ENCODE measurements around the gene UROS.

Gene UROS

DNA sequence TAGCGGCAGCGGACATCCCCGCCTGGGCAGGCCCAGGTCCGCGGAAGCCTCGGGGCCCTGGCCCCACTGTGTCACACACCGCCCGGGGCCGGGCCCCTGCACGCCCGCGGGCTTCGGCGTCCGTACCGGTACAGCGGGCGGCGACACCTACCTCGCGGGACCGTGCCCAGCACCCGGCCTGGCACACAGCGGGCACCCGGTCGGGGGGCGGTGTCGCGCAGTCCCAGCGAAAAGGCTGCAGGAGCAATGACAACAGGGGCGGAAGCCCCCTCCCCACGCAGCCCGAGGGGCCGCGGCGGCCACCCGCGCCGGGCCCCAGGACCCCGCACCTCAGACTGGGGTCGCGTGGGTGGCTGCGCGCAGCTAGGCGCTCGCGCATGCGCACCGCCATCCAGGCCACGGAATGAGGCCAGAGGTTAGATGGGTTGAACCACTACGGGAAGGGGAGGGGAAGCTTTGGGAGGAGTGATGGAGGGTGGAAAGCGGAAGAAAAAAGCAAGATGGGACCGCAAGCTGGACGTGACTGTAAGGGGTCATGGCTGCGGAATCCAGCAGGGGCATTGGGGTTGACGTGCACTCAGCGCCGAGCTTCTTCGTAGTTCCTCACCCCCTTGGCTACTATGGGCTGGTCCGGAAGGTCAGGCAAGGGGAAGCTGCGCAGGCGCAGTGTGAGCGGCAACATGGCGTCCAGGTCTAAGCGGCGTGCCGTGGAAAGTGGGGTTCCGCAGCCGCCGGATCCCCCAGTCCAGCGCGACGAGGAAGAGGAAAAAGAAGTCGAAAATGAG is at the start of gene UROS, which contains the start of gene BCCIP:
TSS of gene UROS (minus strand) at position 381 of the 785 bp plus-strand sequence. CDS start 6,759 bp downstream, outside the sequence.
TSS of gene BCCIP (plus strand) at position 669 of the 785 bp plus-strand sequence. CDS start at position 681, 12 bp downstream.
- peak; percentile 89 for DNase-seq

DNA sequence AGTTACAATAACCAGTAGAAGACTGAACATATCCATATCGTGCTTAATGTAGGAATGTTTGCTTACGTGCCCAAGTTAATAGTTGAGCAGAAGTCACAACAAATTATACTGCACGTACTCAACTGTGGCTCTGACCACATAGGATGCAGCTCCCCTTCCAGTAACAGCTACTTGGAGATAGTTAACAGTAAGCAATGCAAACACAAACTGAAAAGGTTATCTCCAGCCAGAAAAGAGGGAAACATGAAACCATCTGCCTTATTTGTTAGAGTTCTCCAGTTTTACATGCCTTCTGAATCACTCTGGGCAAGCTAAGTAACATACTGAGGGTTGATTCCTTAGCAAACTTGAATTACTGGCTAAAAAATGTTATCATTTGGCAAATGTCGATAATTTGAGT is 48.3 kb upstream of the UROS start:
- DNase-seq = no peak

DNA sequence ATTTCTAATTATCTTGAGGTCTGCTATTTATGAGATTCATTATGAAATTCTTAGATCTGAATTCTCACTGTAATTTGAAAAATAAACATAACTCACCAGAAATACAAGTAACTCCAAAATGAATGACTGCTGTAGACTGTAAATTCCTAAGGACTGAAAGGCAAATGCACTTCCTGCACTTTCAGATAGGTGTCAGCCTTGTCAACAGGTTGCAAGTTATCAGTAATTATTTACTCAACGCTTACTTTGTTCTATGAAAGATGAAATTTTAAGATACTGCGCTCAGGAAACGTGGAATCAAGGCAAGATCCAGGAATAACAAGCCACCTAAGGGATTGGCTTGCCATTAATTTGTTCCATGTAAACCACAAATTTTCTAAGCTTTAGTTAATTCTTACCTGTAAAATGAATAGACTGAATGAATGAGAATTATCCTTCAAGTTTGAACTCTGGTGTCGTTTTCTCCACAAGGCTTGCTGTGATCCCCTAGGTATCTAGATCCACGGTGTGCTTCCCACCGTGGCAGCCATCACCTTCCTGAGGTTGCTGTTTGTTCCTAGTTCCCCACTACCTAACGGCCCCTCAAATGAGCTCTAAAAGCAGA is 45.4 kb upstream of the UROS start:
- DNase-seq = no peak

DNA sequence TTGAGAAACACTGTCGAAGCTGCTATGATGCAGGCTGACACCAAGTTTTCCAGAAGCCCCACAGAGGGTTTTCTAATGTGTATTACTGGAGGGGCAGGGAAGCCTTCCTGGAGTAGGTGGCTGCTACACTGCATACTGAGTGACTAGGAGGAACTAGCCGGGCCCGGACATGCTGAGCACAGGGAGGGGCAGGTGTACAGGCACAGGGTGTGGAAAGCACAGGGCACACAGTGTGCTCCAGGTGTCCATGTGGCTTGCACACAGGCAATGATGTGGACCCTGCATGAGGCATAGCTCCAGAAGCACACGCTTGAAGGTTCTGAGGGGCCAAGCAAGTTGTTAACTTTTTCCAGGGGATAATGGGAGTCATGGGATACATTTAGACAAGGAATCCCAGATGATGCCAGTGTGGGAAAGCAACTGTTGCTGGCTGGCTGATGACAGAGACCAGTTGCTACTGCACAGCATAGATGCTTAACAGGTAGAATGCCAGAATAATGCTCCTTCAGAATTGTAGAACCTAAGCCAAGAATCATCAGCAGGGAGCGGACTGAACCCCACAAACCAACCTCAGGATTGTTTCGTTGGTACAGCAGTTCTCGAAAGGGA is 43.5 kb upstream of the UROS start:
- DNase-seq = no peak

DNA sequence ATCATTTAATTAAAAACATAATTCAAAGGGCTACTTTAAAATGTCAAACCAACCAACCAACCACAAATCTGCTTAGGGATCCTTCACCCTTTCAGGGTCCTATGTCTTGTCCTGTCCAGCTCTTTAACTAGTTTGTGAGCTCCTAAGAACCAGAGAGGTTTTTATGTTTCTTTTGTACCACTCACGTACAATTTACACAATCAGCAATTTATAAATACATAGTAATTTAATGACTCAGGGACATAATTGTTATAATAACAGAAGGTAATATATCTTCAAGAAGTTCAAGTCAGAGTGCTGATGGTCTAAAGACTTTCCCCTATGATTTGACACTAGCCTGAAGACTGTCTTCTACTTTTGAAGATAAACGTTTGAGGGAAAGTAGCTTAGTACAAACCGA is 42.1 kb upstream of the UROS start:
- DNase-seq = no peak

DNA sequence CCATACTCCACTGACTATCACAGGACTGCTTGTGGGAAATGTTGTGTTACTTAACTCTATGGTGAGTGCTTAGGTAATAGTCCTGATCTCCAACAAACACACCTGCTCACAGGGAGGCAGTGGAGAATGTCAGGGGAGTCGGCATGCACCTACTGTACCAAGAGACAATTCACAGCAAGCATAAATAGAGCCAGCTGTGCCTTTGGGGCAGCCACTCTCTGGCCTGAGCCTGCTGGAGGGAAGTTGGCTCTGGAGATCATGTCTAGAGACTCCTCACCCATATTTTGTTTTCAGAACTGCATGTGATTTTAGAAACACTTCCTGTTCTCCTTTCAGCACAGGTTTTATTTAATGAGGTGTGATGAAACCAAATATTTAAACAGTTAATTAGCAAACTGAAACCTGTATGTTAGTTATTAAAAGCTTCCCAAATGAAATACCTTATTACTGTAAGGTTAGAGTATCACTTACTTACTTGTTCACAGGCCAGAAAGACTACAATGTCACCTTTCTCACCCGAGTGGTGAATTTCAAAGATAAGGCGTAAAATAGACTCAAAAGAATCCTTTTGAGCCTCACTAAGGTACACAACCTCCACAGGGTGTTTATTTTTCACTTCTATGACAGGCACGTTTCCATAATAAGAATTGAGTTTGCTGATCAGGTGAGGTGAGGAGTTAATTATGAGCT is 36.2 kb upstream of the UROS start:
- DNase-seq = no peak

DNA sequence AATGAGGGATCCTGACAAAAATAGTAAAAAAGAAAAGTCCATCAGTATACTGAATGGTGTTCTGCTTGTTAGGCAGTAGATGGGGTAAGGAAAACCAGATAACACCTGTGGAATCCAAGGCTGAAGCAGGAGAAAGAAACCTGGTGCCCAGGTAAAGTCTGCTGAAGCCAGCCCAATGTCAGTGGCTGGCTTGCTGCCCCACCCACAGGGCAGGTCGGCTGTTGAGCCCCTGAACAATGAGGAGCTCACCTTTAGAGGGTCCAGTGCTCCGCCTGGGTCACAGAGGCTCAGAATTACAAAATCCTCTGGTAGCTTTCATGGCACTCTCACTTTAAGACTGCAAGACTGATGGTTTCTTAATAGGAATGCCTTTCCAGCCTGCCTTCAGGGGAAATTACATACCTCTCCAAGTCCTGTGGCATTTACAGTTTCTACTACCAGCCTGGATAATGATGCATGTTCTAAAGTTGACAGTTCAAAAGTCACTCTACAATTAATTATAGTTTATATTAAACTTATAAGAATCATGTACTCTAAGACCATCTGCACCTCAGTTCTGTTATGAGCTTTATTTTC is 34.2 kb upstream of the UROS start:
- DNase-seq = no peak

DNA sequence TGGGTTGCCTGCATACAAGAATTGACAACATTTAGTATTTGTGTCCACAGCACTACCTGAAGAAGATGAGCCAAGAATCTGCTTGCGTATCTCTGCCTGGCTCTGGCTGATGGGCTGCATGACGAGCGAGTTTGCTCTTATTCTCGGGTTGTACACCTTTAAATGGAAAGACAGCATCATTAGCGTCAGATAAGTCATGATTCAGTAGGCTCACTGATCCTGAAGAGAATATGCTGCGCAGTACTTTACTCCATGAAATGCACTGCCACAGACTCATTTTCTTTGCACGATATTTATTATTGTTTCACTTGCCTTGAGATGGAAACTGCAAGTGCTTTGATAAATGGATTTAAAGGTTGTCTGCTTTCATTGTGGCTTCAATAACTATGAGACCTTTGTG is 29.4 kb upstream of the UROS start:
- DNase-seq = no peak

DNA sequence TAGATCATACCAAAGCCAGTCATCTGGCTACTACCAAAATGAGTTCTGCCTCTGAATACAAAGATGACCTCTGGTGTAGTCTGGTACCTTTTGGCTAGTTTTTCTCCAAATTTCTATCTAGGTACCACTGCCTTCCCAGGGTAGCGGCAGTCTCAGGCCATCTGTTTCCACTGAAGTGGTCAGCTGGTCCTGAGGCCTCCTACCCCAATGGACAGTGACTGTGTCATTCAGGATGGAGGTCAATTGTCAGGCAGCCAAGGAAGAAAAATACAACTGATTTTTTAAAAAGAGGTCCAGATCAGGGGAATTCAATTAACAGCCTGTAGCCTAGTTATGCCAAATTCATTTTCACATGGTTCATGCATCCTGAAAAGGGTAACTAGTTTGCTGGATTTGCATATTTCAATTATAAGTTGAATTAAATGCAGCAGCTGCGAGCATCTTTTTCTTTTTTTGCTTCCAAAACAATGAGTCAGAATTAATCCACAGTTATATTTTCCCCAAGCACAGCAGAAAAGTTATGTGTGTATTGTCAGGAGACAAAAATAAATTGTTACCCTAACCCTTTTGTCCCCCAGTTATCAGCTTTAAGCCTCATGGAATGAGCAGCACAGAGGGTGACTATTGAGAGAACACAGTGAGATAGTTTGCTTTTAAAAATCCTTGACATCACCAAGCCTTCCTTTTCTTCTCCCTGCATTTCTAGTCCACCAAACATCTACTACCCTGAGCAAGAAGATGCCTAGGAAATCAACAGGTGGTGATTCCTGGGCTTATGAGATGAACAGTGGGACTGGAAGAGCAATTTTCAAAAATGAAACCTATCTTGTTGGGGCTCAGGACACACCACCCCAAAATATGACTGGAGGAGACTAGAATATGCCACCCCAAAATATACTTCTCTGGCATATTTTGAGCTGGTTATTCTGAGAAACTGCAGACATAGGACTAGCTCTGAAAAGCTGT is 28.0 kb upstream of the UROS start:
- DNase-seq = no peak

DNA sequence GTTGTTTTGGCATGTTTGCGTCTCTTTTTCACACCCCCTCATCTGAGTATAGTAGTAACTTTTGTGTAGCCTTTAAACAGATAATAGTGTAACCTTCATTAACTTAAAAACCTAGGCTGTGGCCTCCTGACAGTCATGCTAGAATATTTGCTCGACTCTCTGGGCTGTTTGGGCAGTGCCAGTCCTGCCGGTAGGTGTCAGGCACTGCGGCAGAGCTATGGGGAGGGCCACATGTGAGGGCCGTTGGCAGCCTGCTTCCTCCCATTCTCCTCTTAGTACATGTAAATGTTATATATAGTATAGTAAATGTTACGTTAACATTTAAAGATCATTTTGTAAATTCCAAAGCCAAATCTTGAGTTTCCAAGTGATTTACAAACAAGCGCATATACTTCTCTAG is 26.4 kb upstream of the UROS start:
- no peak for DNase-seq

DNA sequence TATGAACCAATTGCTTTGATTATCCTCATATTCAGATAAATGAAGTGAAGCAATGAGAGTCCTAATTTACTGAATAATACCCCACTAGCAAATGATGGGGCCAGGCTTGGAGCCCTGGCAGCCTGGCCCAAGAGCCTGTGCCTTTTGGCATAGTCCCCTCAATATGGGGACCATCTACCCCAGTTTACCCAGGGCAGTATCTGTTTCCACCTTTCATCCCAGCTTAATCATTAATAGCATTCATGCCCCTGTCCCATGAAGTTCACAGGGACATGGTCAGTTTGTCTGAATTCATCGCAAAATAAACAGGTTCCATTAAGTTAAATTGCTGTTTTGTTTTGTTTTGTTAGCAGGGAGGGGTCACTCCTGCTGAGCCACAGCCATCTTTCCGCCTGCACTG is 25.8 kb upstream of the UROS start:
- DNase-seq = no peak

DNA sequence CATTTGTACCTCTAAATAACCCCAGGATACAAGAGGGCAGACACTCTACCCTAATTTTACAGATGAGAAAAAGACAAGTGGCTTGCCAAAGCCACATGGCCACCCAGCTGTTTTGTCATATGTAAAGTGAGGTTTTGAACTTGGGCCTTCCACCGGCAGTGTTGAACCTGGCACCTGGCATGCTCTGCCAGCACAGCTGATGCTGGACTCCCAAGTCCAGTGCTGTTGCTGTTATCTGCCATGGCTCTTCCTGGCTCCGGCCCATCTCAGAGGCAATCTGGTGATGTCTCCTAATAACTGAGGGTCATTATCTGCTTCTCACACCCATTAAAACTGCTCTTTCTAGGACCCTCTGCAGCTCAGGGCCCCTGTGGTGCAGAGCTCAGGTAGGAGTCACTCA is 25.3 kb upstream of the UROS start:
- DNase-seq = no peak

DNA sequence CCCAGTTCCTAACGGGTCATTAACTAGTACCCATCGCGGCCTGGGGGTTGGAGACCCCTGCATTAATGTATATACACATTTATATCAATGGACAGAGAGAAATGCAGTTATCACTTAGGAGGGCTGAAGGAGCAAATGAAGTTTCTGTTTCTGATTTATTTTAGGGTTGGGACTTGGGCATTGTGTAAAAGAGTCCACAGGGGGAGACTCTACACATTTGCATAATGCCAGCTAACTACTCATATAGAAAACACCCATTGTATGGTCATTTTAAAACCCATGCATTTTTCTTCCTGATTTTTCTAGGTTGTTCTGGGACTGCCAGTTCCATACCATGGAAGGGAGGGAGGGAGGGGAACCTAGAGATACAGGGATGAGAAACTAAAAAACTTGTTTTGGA is 23.8 kb upstream of the UROS start:
- DNase-seq = no peak

DNA sequence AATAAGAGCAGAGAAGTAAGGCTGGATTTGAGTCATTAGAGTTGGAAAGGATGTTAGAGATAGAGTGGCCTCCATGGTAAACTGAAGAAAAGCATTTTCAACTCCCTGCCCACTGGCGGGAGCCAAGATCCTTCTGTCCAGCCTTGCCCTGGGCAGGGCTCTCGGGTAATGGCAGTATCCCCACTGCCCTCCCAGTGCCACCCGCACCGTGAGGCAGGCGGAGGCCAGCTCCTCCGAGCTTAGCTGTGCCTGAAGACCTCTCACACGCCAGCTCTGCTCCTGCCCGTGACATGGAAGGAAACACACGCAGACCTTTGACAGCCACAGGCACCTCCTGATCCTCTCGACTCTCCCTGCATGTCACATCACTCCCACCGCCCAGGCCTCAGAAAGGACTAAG is 22.6 kb upstream of the UROS start:
- no peak for DNase-seq

DNA sequence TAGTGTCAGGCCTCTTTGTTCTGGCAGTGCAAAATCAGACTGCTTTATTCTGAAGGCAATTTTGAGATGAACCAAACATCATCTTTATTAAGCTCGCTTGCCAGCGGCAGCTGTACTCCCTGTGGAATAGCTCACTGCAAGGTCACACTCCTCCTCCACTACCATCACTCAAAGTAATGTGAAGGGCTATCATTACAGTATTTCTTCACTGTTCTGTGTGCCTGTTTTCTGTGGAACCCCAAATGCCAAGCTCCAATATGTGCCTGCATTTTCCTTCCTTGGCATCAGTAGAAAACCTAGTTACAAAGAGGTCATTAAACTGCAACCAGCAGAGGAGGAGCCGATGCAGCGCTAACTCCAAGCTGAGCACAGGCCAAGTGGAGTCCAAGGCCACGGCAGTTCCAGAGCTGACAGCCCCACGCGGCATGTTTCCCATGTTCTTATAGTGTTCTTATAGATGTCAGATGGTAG is 21.7 kb upstream of the UROS start:
- no peak for DNase-seq

DNA sequence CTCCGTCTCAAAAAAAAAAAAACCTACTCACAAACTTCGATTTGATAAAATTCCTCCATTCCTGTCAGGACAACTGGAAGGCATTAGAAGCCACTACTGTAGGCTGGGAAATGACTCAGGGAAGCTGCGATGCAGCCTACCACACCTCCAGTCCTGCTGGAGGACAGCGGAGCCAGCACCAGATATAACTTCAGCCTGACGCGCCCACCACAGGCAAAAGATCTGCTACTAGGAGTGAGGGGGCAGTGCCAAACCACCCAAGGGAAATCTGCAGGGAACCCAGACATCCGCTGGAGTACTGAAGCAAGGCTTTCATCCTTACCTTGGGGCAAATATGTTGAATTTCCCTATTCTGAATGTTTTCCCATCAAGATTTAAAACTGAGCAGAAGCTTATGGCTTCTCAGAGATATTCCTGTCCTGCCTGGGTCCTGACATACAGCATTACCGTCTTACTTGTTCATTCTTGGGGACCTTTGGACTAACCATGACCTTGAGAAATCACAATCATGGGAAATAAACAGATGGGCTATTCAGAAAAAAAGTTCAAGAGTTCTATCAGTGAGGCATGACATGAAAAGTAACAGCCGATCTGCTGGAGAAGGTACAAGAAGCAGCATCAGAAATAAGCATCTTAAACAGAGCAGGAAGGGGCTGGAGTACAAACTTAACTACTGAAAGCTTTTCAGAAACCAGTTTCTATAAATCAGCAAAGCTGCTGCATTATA is 20.7 kb upstream of the UROS start:
- DNase-seq = no peak

DNA sequence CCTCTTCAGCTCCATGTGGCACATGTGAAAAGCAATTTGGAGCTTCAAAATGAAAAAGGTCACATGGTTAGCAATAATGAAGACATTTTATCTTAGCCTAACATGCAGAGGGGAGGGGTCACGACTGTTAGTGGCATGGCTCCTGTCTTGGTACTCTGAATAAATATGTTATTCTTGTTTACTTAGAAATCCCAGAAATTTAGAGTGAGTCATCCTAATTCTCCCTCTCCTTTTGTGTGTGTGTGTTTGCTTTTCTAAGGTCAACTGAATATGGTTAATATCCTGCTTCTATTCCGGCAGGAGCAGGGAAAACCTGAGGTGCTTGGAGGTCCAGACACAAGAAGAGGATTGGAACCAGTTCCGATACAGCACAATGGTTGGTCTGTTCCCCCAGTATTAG is 17.9 kb upstream of the UROS start:
- no peak for DNase-seq

DNA sequence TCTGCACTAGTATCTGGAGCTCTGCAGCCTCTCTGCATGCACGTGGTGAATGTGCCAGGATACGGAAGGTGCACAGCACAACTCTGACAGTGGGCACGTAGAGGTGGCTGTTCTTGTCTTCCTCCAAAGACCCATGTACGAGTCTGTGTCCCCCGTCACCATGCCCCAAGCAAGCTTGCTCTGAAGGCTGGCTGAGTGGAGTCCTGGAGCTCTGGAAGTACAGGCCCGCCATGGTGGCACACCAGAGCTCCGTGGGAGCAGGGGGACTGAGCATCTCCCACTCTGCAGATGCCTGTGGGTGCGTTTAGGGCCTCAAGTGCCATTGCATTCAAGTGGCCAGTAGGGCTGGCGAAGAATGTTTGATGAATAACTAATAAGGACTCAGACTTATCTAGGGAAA is 17.3 kb upstream of the UROS start:
- no peak for DNase-seq

DNA sequence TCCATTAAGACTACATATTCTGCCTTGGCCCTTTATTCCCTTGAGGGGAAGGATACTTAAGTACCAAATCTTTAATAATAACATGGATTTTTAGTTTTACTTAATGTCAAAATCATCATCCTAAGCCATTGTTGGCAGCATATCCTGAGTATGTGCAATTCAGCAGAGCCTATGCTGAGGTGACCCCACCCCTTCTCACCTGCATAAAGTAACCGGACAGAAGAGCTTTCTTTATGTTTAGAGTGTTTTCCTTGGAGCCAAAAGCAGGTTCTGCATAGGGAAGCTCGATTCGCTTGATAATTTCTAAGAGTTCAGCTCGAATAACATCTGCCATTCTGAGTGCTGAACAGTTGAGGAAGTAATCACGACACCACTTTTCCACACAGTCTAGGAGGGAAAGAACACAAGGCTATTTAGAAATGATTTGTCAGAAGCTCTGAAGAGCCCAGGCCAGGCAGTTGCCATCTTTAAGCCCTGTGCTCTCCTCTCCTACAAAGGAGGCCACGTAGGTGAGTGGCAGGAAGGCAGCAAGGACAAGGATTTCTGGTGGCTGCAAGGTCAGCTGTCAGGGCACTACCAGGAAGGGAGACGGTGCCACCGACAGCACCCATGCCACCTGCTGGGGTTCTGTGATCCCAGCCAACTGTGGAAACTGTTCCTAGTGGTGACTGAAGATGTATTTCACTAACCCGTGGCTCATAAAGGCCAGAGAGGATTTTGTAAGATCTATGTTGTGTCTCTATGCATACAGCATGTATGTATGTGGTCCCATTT is 15.9 kb upstream of the UROS start:
- no peak for DNase-seq

DNA sequence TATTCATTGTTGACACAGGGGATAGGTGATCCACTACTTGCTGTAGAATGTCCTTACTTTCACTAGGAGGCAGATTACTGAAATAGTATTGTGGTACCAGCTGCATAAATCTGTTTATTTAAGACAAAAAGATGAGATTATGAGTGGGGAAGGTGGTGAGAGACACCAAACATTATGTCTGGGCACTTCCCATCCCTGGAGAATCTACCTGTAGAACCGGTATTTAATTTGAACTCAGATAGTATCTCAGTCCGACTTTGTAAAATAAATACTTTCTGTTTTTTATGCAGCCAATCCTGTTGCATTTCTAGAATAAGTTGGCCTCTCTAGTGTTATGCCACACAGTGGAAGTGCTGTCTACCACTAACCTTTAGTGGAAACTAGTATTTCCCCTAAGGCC is 13.7 kb upstream of the UROS start:
- DNase-seq = no peak

All from stimulated activated naive CD4-positive, alpha-beta T cell treated with Interleukin-2 at 50 U/mL for 16 hours (primary cell).